OCI-LY1 (cell line): ENCODE data around the gene RPGRIP1.
A peak's percentile ranks its signal among the peaks of the same experiment; 100 is the strongest.

Experiments used
- H2AFZ ChIP-seq: fragments of 200-600 bp; sonication (generic), shearing (Covaris generic); 2 replicates; pipeline ENCODE4 v1.6.0; 2014; ENCODE audit warnings: antibody characterized with exemption, mild to moderate bottlenecking, low read length
- H3F3A ChIP-seq: fragments of 200-600 bp; sonication (generic), shearing (Covaris generic); 2 replicates; pipeline ENCODE4 v1.6.0; 2014; ENCODE audit warnings: mild to moderate bottlenecking, antibody characterized with exemption, low read length, moderate library complexity; ENCODE audit not compliant: insufficient read depth
- H3K27ac ChIP-seq: fragments of 200-600 bp; sonication (generic); 2 replicates; pipeline ENCODE4 v1.5.1; 2014; ENCODE audit warnings: low read length, mixed run types, mild to moderate bottlenecking, low read depth; ENCODE audit not compliant: poor library complexity, severe bottlenecking
- H3K27me3 ChIP-seq: fragments of 200-600 bp; sonication (generic); 2 replicates; pipeline ENCODE4 v1.6.0; 2014; ENCODE audit warnings: antibody characterized with exemption, mild to moderate bottlenecking, low read length, moderate library complexity; ENCODE audit not compliant: insufficient read depth
- H3K36me3 ChIP-seq: fragments of 200-600 bp; sonication (generic); 2 replicates; pipeline ENCODE4 v1.6.1; 2014; ENCODE audit warnings: mild to moderate bottlenecking, antibody characterized with exemption, low read length, moderate library complexity, mixed read lengths; ENCODE audit not compliant: insufficient read depth
- H3K4me1 ChIP-seq: fragments of 200-600 bp; sonication (generic); 2 replicates; pipeline ENCODE4 v1.5.1; 2014; ENCODE audit warnings: mild to moderate bottlenecking, low read length, moderate library complexity; ENCODE audit not compliant: insufficient read depth, severe bottlenecking
- H3K4me2 ChIP-seq: fragments of 200-600 bp; sonication (generic), shearing (Covaris generic); 2 replicates; pipeline ENCODE4 v1.6.1; 2014; ENCODE audit warnings: low read length
- H3K4me3 ChIP-seq: fragments of 200-600 bp; sonication (generic); 2 replicates; pipeline ENCODE4 v1.5.1; 2014; ENCODE audit warnings: low read length, low read depth, mild to moderate bottlenecking, mixed read lengths; ENCODE audit not compliant: poor library complexity, severe bottlenecking
- H3K79me2 ChIP-seq: fragments of 200-600 bp; shearing (Covaris generic); 2 replicates; pipeline ENCODE4 v1.6.1; 2016; ENCODE audit warnings: mixed run types, low read length, mixed read lengths; ENCODE audit not compliant: insufficient read depth
- H3K9ac ChIP-seq: fragments of 200-600 bp; sonication (generic), shearing (Covaris generic); 2 replicates; pipeline ENCODE4 v1.6.1; 2014; ENCODE audit warnings: mild to moderate bottlenecking, low read length, mixed read lengths
- H3K9me2 ChIP-seq: fragments of 200-600 bp; sonication (generic), shearing (Covaris generic); 2 replicates; pipeline ENCODE4 v1.6.1; 2014; ENCODE audit warnings: low read depth, mild to moderate bottlenecking, low read length, mixed read lengths
- H3K9me3 ChIP-seq: fragments of 200-600 bp; shearing (Covaris generic); 2 replicates; pipeline ENCODE4 v1.6.1; 2014; ENCODE audit warnings: low read length, mixed read lengths
- H4K20me1 ChIP-seq: fragments of 200-600 bp; sonication (generic), shearing (Covaris generic); 2 replicates; pipeline ENCODE4 v1.6.0; 2016; ENCODE audit warnings: mild to moderate bottlenecking, low read length; ENCODE audit not compliant: insufficient read depth
- CTCF ChIP-seq: fragments of 200-600 bp; sonication (generic), shearing (Covaris generic); IDR thresholded peaks from 2 replicates; pipeline ENCODE4 v1.5.1; 2017; ENCODE audit warnings: mild to moderate bottlenecking, antibody characterized with exemption, low read length, moderate library complexity, mixed read lengths
- EZH2 ChIP-seq: fragments of 200-600 bp; sonication (generic), shearing (Covaris generic); IDR thresholded peaks from 2 replicates; pipeline ENCODE4 v1.8.0; 2017; ENCODE audit warnings: borderline replicate concordance, mixed run types, mild to moderate bottlenecking, antibody characterized with exemption, low read length, moderate library complexity, mixed read lengths

RPGRIP1 gene

GRCh38 chr14:21326972-21327371 lies 47.1 kb downstream of the RPGRIP1 start:
- no peaks in the 10 kb centered on the region for H3K9me2 ChIP-seq
- no peak overlapping the region for H3K4me3 ChIP-seq
- no peaks in the 10 kb centered on the region for H3F3A ChIP-seq
- H3K27me3 ChIP-seq: no peaks in the 10 kb centered on the region
- H3K36me3 ChIP-seq: no peaks in the 10 kb centered on the region
- H3K27ac ChIP-seq: no peak overlapping the region
- no peak overlapping the region for H2AFZ ChIP-seq
- TF ChIP-seq CTCF: peak; percentile 28; the same call in 1 of the 2 replicates
- TF ChIP-seq EZH2: no peak
- H3K79me2 ChIP-seq: no peaks in the 10 kb centered on the region
- no peaks in the 10 kb centered on the region for H3K4me1 ChIP-seq
- H3K9ac ChIP-seq: no peak overlapping the region
- H4K20me1 ChIP-seq: no peaks in the 10 kb centered on the region
- H3K9me3 ChIP-seq: no peaks in the 10 kb centered on the region
- H3K4me2 ChIP-seq: no peak overlapping the region
